ENCODE measurements around the gene CFTR. TPM values are rescaled to one million over a fixed set of nuclear protein-coding genes. Genes with fewer than 3 reads are reported as not detected.
A peak's percentile ranks its signal among the peaks of the same experiment; 100 is the strongest.

Gene CFTR
- total RNA-seq, 1 donor, result 0.43 TPM

DNA sequence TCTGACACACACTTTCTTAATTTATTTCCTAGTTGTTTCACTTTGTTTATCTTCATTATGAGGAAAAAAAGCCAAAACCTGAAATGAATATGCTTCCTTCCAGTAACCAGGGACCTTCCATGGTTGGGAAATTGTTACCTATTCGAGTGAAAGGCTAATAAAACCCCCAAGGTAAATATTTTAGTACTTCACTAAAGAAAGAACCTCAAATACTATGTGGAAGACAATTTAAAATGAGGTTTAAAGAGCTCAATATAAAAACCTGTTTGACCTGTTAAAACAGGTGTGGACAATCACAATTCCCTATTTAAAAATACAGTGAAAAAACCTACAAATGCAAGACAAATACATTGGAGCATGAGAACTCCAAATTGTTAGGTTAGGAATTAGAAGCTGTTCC lies 192.6 kb downstream of the CFTR start:
- no peak overlapping the region for H3K4me3 ChIP-seq (ENCODE audit: low read depth, low read length)
- TF ChIP-seq, protein P1, sequence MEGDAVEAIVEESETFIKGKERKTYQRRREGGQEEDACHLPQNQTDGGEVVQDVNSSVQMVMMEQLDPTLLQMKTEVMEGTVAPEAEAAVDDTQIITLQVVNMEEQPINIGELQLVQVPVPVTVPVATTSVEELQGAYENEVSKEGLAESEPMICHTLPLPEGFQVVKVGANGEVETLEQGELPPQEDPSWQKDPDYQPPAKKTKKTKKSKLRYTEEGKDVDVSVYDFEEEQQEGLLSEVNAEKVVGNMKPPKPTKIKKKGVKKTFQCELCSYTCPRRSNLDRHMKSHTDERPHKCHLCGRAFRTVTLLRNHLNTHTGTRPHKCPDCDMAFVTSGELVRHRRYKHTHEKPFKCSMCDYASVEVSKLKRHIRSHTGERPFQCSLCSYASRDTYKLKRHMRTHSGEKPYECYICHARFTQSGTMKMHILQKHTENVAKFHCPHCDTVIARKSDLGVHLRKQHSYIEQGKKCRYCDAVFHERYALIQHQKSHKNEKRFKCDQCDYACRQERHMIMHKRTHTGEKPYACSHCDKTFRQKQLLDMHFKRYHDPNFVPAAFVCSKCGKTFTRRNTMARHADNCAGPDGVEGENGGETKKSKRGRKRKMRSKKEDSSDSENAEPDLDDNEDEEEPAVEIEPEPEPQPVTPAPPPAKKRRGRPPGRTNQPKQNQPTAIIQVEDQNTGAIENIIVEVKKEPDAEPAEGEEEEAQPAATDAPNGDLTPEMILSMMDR (IDR thresholded peaks at IDR 0.05; ENCODE audit: insufficient read depth, low read depth, low read length), result no peak
- no peak for DNase-seq (ENCODE audit: low read depth)

DNA sequence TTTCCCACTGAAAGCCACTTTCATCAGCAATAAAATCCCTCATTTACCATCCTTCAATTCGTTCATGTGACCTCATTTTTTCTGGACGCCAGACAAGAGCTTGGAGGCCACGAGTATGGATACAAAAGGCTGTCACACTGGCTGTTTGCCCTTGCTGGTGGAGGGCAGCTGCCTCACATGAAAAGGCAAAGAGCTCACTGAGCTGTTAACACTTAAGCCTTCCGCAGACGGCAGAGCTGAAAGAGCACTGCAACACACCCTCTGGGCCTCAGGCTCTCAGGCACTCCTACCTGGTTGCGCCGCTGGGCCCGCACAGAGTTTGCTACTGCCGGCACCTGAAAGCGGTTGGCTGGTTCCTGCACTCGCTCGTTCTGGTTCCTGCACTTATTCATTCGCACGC lies 193.5 kb downstream of the CFTR start:
- TF ChIP-seq, protein P1 (IDR thresholded peaks at IDR 0.05; ENCODE audit: insufficient read depth, low read depth, low read length), result no peak
- DNase-seq (ENCODE audit: low read depth), result no peak
- no peak overlapping the region for H3K4me3 ChIP-seq (ENCODE audit: low read depth, low read length)

DNA sequence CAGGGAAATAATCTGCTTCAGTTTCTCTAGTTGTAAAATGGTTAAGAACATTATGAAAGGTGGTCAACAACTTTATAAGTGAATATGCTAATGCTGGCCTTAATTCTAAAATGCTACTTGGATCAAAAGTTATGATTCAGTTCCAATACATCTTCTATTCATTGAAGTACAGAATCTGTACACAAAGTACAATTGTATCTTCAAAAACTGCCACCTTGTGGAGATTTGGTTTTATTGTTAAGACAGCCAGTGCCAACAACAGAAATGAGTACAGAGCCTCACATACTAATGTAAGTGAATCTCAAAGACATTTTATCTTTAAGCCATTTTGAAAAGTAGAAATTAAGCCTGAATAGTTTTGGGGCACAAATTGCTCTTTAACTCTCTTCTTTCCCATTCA lies 194.0 kb downstream of the CFTR start:
- TF ChIP-seq, protein P1 (IDR thresholded peaks at IDR 0.05; ENCODE audit: insufficient read depth, low read depth, low read length), result peak; percentile 49
- DNase-seq (ENCODE audit: low read depth), result peak; percentile 53
- H3K4me3 ChIP-seq (ENCODE audit: low read depth, low read length), result no peak overlapping the region

DNA sequence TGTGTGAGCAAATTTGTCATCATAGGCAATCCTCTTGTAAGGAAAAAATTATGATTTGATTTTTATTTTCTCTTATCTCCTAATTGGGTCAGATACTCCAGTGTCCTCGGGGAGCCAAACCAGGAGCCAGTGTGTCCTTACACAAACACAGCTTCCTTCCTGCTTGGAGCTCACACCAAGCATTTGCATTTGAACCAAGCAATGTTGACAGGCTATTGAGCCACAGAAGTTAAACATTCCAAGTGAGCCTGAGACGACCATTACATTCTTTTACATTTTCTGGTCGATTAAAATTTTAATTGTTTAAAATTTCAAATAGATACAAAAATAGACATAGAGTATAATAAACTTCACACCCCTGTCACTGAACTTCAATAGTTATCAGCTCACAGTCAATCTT lies 194.8 kb downstream of the CFTR start:
- DNase-seq (ENCODE audit: low read depth), result no peak
- TF ChIP-seq, protein P1 (IDR thresholded peaks at IDR 0.05; ENCODE audit: insufficient read depth, low read depth, low read length), result no peak
- no peak overlapping the region for H3K4me3 ChIP-seq (ENCODE audit: low read depth, low read length)

DNA sequence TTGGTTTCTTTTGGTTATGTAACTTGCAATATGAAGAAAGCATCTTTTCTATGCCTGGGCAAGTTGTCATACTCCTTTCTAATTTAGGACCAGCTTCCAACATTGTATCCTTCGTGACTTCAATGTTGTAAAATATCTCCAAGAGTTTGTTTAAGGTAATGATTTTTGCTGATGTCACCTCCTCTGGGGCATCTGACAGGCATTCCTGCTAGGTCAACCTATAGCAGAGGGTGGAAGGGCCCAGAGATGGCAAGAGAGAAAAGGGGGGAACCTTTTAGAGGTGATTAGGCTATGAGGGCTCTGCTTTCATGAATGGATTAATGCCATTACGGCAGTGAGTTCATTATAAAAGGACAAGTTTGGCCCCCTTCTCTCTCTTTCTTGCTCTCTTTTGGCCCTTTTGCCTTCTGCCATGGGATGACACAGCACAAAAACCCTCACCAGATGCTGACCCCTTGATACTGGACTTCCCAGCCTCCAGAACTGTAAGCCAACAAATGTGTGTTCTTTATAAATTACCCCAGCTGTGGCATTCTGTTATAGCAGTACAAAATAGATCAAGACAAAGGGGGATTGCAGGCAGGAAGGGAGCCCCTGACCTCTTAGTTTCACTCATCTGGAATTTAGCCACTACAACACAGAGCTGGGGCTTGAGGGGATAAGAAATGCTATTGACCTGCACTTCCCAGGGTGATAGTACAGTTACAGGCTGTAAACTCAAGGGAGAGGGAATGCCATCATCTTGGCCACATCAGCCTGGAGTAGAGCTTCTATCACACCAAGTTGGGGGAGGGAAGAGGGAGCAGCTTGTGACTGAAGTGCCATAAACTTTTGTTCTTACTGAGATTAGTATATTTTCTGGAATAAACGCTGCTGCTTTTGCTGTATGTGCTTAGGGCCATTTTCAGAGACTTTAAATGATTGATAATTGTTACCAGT lies 195.9 kb downstream of the CFTR start:
- no peak overlapping the region for H3K4me3 ChIP-seq (ENCODE audit: low read depth, low read length)
- TF ChIP-seq, protein P1 (IDR thresholded peaks at IDR 0.05; ENCODE audit: insufficient read depth, low read depth, low read length), result no peak
- DNase-seq (ENCODE audit: low read depth), result no peak

DNA sequence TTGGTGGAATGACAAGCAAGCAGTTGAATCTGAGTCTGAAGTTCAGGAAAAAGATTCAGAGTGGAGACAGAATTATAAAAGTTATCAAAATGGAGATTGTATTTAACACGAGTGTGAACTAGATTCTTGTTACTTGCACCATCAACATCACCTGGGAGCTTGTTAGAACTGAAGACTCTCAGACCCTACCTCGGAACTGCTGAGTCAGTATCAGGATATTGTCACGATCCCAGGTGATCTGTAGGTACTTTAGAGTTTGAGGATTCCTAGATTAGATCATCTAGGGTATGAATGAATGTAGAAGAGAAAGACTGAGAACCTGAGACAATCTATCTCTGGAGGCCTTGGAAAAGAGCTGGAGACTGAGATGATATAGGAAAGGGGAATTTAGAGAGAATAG lies 199.3 kb downstream of the CFTR start:
- TF ChIP-seq, protein P1 (IDR thresholded peaks at IDR 0.05; ENCODE audit: insufficient read depth, low read depth, low read length), result no peak
- H3K4me3 ChIP-seq (ENCODE audit: low read depth, low read length), result no peak overlapping the region
- DNase-seq (ENCODE audit: low read depth), result no peak

Data from fibroblast of villous mesenchyme (primary cell).